Tibial artery (tissue), 4 donors: Measurements from ENCODE around the gene COPZ2.

Experiments used
- DNase-seq, 2 donors: peaks; one replicate each; pipeline ENCODE4 v3.0.0-alpha.2; 2019
- H3K27ac ChIP-seq, 2 donors: fragments of 200-600 bp; sonication (generic) in 1 of 2; 1 replicate in 1 of 2; 2 replicates in 1 of 2; pipeline ENCODE4 v1.5.1; 2018 to 2019; ENCODE audit warnings: mild to moderate bottlenecking in 1 of 2
- H3K27me3 ChIP-seq, 2 donors: fragments of 200-600 bp; sonication (generic) in 1 of 2; one replicate each; pipeline versions ENCODE4 v1.5.1 to v1.6.0; 2016 to 2019
- H3K36me3 ChIP-seq, 3 donors: fragments of 200-600 bp; sonication (generic) in 2 of 3; one replicate each; pipeline ENCODE4 v1.5.1; 2016 to 2019; ENCODE audit warnings: mild to moderate bottlenecking in 2 of 3
- H3K4me1 ChIP-seq, 4 donors: fragments of 200-600 bp; sonication (generic) in 2 of 4; 1 replicate in 3 of 4; 2 replicates in 1 of 4; pipeline ENCODE4 v1.5.1; 2016 to 2019
- H3K4me3 ChIP-seq, 2 donors: fragments of 200-600 bp; sonication (generic) in 1 of 2; 1 replicate in 1 of 2; 2 replicates in 1 of 2; pipeline ENCODE4 v1.5.1; 2018 to 2019; ENCODE audit warnings: mild to moderate bottlenecking in 2 of 2
- H3K9me3 ChIP-seq, 3 donors: fragments of 200-600 bp; sonication (generic) in 1 of 3; one replicate each; pipeline ENCODE4 v1.5.1; 2016 to 2019
- CTCF ChIP-seq, 2 experiments: fragments of 200-600 bp in 1 of 2; fragments of 450-650 bp in 1 of 2; IDR thresholded peaks; one replicate each; pipeline ENCODE4 v1.5.1; 2017 to 2019; ENCODE audit warnings: antibody characterized with exemption in 2 of 2, mild to moderate bottlenecking in 1 of 2, moderate library complexity in 1 of 2
- intact Hi-C: fragments of 100-400 bp; cut with DNase I; formaldehyde crosslinking; loops from one replicate; pipeline ENCODE4 v1.15.0; 2023; ENCODE audit warnings: low total_unique reads

The COPZ2 gene

GRCh38 chr17:48048384-48049126, 11.0 kb upstream of the COPZ2 start:
- H3K36me3 ChIP-seq: peaks cover 0 to 17% (median 8%) of the 10 kb centered on the region in 3 donors
- peaks cover 15 to 65% (median 51%) of the 10 kb centered on the region in 4 donors for H3K4me1 ChIP-seq
- H3K9me3 ChIP-seq: no peaks in the 10 kb centered on the region
- DNase-seq: peak; percentile 94 to 97
- peak in 1 of 2 experiments; percentile 13 for TF ChIP-seq CTCF (IDR thresholded peaks at IDR 0.05)
- intact Hi-C loops: no loop called here
- H3K27me3 ChIP-seq: no peaks in the 10 kb centered on the region
- peak overlapping the region; percentile 94 to 95 for H3K27ac ChIP-seq
- H3K4me3 ChIP-seq: peak overlapping the region; percentile 78 to 87

GRCh38 chr17:48047741-48048383, 10.3 kb upstream of the COPZ2 start, which contains the start of gene NFE2L1:
TSS of gene NFE2L1 (plus strand) at chr17:48048359. CDS start at chr17:48051119, 2,760 bp downstream.
- no peaks in the 10 kb centered on the region for H3K27me3 ChIP-seq
- no peaks in the 10 kb centered on the region for H3K9me3 ChIP-seq
- intact Hi-C loops: no loop called here
- TF ChIP-seq CTCF (IDR thresholded peaks at IDR 0.05): no peak
- H3K36me3 ChIP-seq: peaks cover 0 to 17% (median 8%) of the 10 kb centered on the region in 3 donors
- H3K4me1 ChIP-seq: peaks cover 15 to 58% (median 44%) of the 10 kb centered on the region in 4 donors
- peak; percentile 100 for DNase-seq
- peak within 1 kb of the TSS; percentile 94 to 95 for H3K27ac ChIP-seq
- H3K4me3 ChIP-seq: peak within 1 kb of the TSS; percentile 78 to 87

- no peaks in the 10 kb centered on the region for H3K27me3 ChIP-seq
- no peak for DNase-seq
- peaks cover 0 to 12% (median 8%) of the 10 kb centered on the region in 3 donors for H3K36me3 ChIP-seq
- H3K9me3 ChIP-seq: no peaks in the 10 kb centered on the region
- peak overlapping the region; percentile 94 to 95 for H3K27ac ChIP-seq
- peak overlapping the region; percentile 78 to 87 for H3K4me3 ChIP-seq
- TF ChIP-seq CTCF (IDR thresholded peaks at IDR 0.05): no peak
- H3K4me1 ChIP-seq: peaks cover 9 to 52% (median 38%) of the 10 kb centered on the region in 4 donors
- intact Hi-C loops: no loop called here
Observed at GRCh38 chr17:48047113-48047740, 9.6 kb upstream of the COPZ2 start.

GRCh38 chr17:48046296-48046695, 8.7 kb upstream of the COPZ2 start:
- Histone ChIP-seq H3K4me3 (no peak overlapping the region), H3K36me3 (peaks cover 0 to 7% (median 5%) of the 10 kb centered on the region in 3 donors), H3K4me1 (peaks cover 6 to 43% (median 29%) of the 10 kb centered on the region in 4 donors), H3K27ac (no peak overlapping the region), H3K9me3 (no peaks in the 10 kb centered on the region), H3K27me3 (no peaks in the 10 kb centered on the region)
- TF ChIP-seq CTCF (IDR thresholded peaks at IDR 0.05): no peak
- intact Hi-C loops: no loop called here
- DNase-seq: peak in 1 of 2 donors; percentile 63

GRCh38 chr17:48045316-48046001, 7.9 kb upstream of the COPZ2 start:
- Histone ChIP-seq H3K27ac (peak overlapping the region; percentile 10 to 31), H3K4me3 (no peak overlapping the region)
- no peak for TF ChIP-seq CTCF (IDR thresholded peaks at IDR 0.05)

More at GRCh38 chr17:48045316-48046001, 7.9 kb upstream of the COPZ2 start:
- peaks cover 0 to 34% (median 21%) of the 10 kb centered on the region in 4 donors for H3K4me1 ChIP-seq
- no peaks in the 10 kb centered on the region for H3K9me3 ChIP-seq
- no peaks in the 10 kb centered on the region for H3K36me3 ChIP-seq
- no peaks in the 10 kb centered on the region for H3K27me3 ChIP-seq
- intact Hi-C loops: no loop called here
- peak in 1 of 2 donors; percentile 70 for DNase-seq
